Measurements from ENCODE around the gene KCNJ1. TPM values are rescaled to one million over a fixed set of nuclear protein-coding genes. Genes with fewer than 3 reads are reported as not detected.

Gene KCNJ1
- total RNA-seq, 1 experiment from 2014 or later = not detected

DNA sequence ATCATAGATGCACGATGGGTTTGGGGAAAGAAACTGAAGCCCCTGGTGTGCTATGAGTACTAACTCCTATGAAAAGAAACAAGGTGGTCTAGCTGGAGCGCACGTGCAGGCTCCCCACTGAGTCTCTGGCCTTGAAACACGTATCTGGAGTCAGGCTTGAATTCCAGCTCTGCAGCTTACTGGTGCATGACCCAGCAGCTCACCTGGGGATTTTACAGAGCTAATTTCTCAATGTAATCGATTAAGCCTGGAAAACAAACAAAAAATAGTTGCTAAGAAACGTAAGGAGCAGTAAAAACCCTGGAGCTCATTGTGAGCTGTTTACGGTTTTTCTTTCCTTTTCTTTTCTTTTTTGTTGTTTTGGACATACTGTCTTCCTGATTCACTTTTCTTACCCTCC, 12.3 kb downstream of the KCNJ1 start:
- ChIA-PET POLR2A (ENCODE audit: unreplicated experiment) (no interaction called here), CTCF (no interaction called here)
- Histone ChIP-seq H3K4me1 (ENCODE audit: insufficient read depth, low read length) (no peaks in the 10 kb centered on the region), H3K79me2 (ENCODE audit: low read length) (no peaks in the 10 kb centered on the region), H3K4me2 (ENCODE audit: low read length) (no peak overlapping the region), H3K4me3 (ENCODE audit: low read length) (no peak overlapping the region), H3F3A (ENCODE audit: low read length, unreplicated experiment) (no peaks in the 10 kb centered on the region), H3K27me3 (ENCODE audit: low read length) (peaks cover 5% of the 10 kb centered on the region; the same call in 1 of the 2 replicates), H3K27ac (ENCODE audit: low read length) (no peak overlapping the region), H4K20me1 (ENCODE audit: low read length) (no peaks in the 10 kb centered on the region), H3K9ac (ENCODE audit: low read length) (no peak overlapping the region), H2AFZ (ENCODE audit: low read length) (no peak overlapping the region), H3K9me3 (ENCODE audit: low read length) (no peaks in the 10 kb centered on the region), H3K36me3 (ENCODE audit: low read depth, low read length) (no peaks in the 10 kb centered on the region), H3K9me2 (replicated peaks; ENCODE audit: low read length) (no peaks in the 10 kb centered on the region)
- no TSS peak for BruUV-seq (replicated peaks)
- ATAC-seq = no peak
- TF ChIP-seq, protein P1, sequence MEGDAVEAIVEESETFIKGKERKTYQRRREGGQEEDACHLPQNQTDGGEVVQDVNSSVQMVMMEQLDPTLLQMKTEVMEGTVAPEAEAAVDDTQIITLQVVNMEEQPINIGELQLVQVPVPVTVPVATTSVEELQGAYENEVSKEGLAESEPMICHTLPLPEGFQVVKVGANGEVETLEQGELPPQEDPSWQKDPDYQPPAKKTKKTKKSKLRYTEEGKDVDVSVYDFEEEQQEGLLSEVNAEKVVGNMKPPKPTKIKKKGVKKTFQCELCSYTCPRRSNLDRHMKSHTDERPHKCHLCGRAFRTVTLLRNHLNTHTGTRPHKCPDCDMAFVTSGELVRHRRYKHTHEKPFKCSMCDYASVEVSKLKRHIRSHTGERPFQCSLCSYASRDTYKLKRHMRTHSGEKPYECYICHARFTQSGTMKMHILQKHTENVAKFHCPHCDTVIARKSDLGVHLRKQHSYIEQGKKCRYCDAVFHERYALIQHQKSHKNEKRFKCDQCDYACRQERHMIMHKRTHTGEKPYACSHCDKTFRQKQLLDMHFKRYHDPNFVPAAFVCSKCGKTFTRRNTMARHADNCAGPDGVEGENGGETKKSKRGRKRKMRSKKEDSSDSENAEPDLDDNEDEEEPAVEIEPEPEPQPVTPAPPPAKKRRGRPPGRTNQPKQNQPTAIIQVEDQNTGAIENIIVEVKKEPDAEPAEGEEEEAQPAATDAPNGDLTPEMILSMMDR (conservative IDR thresholded peaks at IDR 0.05; ENCODE audit: low read depth, low read length) = no peak
- no peak for TF ChIP-seq EZH2 (IDR thresholded peaks at IDR 0.05; ENCODE audit: low read length, unreplicated experiment)
- TF ChIP-seq EZH2phosphoT487 (IDR thresholded peaks at IDR 0.05; ENCODE audit: borderline replicate concordance, low read length) = no peak
- intact Hi-C loops (cut with micrococcal nuclease) = no loop called here
- DNase-seq = no peak

DNA sequence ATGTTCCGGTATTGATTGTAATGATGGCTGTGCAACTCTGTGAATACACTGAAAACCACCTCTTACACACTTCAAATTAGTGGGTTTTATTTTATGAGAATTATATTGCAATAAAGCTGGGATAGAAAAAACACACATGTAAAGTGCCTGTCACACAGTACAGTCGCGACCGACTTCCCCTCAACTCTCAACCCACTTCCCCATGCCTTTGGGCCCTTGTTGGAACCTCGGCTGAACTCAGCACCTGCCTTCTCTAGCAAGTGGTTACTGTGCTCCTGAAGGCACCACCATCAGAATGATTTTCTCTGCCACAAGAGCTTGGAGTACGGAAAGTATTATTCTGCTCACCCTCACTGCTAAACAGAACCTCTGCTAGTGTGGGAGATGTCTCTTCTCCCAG, 13.5 kb downstream of the KCNJ1 start:
- no TSS peak for BruUV-seq (replicated peaks)
- ATAC-seq (no peak), DNase-seq (no peak)
- Histone ChIP-seq H3K9me3 (ENCODE audit: low read length) (no peaks in the 10 kb centered on the region), H3K4me1 (ENCODE audit: insufficient read depth, low read length) (peaks cover 5% of the 10 kb centered on the region), H3K27me3 (ENCODE audit: low read length) (peaks cover 5% of the 10 kb centered on the region; the same call in 1 of the 2 replicates), H3K4me2 (ENCODE audit: low read length) (no peak overlapping the region), H3K36me3 (ENCODE audit: low read depth, low read length) (no peaks in the 10 kb centered on the region), H3K4me3 (ENCODE audit: low read length) (no peak overlapping the region), H3K79me2 (ENCODE audit: low read length) (no peaks in the 10 kb centered on the region), H4K20me1 (ENCODE audit: low read length) (no peaks in the 10 kb centered on the region), H3K9me2 (replicated peaks; ENCODE audit: low read length) (no peaks in the 10 kb centered on the region), H3F3A (ENCODE audit: low read length, unreplicated experiment) (no peaks in the 10 kb centered on the region), H3K9ac (ENCODE audit: low read length) (no peak overlapping the region), H2AFZ (ENCODE audit: low read length) (no peak overlapping the region), H3K27ac (ENCODE audit: low read length) (no peak overlapping the region)
- ChIA-PET CTCF (no interaction called here), POLR2A (ENCODE audit: unreplicated experiment) (no interaction called here)
- intact Hi-C loops (cut with micrococcal nuclease) = no loop called here
- TF ChIP-seq, protein P1 (conservative IDR thresholded peaks at IDR 0.05; ENCODE audit: low read depth, low read length) = no peak
- TF ChIP-seq EZH2 (IDR thresholded peaks at IDR 0.05; ENCODE audit: low read length, unreplicated experiment) = no peak
- no peak for TF ChIP-seq EZH2phosphoT487 (IDR thresholded peaks at IDR 0.05; ENCODE audit: borderline replicate concordance, low read length)

DNA sequence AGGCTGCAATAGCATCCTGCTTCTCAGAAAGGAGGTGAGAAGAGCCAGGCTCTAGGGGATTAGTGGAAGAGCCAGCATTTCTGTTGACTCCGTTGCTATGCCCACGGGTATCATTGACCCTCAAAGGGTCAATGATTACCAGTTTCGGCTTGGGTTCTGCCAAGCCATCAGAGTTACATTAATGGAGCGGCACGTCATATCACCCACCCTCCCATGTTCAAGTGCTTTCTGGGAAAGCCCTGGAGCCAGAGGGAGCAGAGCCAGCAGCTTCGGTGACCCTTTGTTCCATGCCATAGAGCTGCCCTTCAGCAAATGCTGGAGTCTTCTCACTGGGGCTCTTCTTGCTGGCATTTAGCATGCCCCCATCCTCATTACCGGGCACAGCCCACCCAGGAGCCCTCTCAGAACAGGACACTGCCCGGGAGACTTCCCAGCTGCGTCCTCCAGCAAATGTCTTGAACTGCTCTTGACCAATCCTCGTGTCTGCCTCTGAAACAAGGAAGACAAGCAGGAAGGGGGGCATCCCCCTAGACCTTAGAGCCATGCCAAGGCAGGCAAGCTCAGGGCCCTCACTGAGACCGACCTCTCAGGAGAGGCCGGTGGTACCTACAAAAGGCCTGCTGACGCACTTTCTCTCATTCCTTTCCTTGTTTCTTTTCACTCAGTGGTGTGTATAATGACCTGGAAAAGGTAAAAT, 14.6 kb downstream of the KCNJ1 start:
- ATAC-seq (no peak), DNase-seq (no peak)
- Histone ChIP-seq H4K20me1 (ENCODE audit: low read length) (no peaks in the 10 kb centered on the region), H3K36me3 (ENCODE audit: low read depth, low read length) (no peaks in the 10 kb centered on the region), H2AFZ (ENCODE audit: low read length) (no peak overlapping the region), H3K9ac (ENCODE audit: low read length) (no peak overlapping the region), H3K79me2 (ENCODE audit: low read length) (no peaks in the 10 kb centered on the region), H3K4me3 (ENCODE audit: low read length) (no peak overlapping the region), H3K9me2 (replicated peaks; ENCODE audit: low read length) (no peaks in the 10 kb centered on the region), H3K4me2 (ENCODE audit: low read length) (no peak overlapping the region), H3K27ac (ENCODE audit: low read length) (no peak overlapping the region), H3K4me1 (ENCODE audit: insufficient read depth, low read length) (peaks cover 5% of the 10 kb centered on the region), H3F3A (ENCODE audit: low read length, unreplicated experiment) (no peaks in the 10 kb centered on the region), H3K27me3 (ENCODE audit: low read length) (peaks cover 5% of the 10 kb centered on the region; the same call in 1 of the 2 replicates), H3K9me3 (ENCODE audit: low read length) (no peaks in the 10 kb centered on the region)
- CTCF ChIA-PET = no interaction called here
- intact Hi-C loops (cut with micrococcal nuclease) = no loop called here
- TF ChIP-seq EZH2 (IDR thresholded peaks at IDR 0.05; ENCODE audit: low read length, unreplicated experiment) (no peak), EZH2phosphoT487 (IDR thresholded peaks at IDR 0.05; ENCODE audit: borderline replicate concordance, low read length) (no peak)
- TF ChIP-seq, protein P1 (conservative IDR thresholded peaks at IDR 0.05; ENCODE audit: low read depth, low read length) = no peak
- POLR2A ChIA-PET (ENCODE audit: unreplicated experiment) = no interaction called here
- BruUV-seq (replicated peaks) = no TSS peak
